Stimulated activated memory B cell treated with anti-CD40 and anti-IgM and Interleukin-4, amounts not matched to agents 10 μg/mL and 1 μg/mL and 100 μg/mL, for 72 hours (primary cell): Measurements from ENCODE around the gene UBE2K.
"Not testable (repeated sequence)": the region's sequence is repeated elsewhere in the genome, so short reads cannot be mapped to it uniquely, and the experiment has no call there.

ENCODE experiments used
- ATAC-seq: fragments of 150-1000 bp; cut with Tn5 transposase; 2 replicates; pipeline ENCODE4 v1.10.0; 2021
- H3K27ac Mint-ChIP-seq: one replicate; pipeline ENCODE4 v1.8.0; 2022; ENCODE audit warnings: mild to moderate bottlenecking, mixed read lengths
- H3K27me3 Mint-ChIP-seq: one replicate; pipeline ENCODE4 v1.8.0; 2022; ENCODE audit warnings: mixed read lengths
- H3K36me3 Mint-ChIP-seq: one replicate; pipeline ENCODE4 v1.8.0; 2022; ENCODE audit warnings: mixed read lengths
- H3K4me1 Mint-ChIP-seq: one replicate; pipeline ENCODE4 v1.8.0; 2022; ENCODE audit warnings: mixed read lengths
- H3K4me3 Mint-ChIP-seq: one replicate; pipeline ENCODE4 v1.8.0; 2022; ENCODE audit warnings: mild to moderate bottlenecking, moderate library complexity, mixed read lengths
- H3K9me3 Mint-ChIP-seq: one replicate; pipeline ENCODE4 v1.8.0; 2022; ENCODE audit warnings: mixed read lengths

The UBE2K gene

DNA sequence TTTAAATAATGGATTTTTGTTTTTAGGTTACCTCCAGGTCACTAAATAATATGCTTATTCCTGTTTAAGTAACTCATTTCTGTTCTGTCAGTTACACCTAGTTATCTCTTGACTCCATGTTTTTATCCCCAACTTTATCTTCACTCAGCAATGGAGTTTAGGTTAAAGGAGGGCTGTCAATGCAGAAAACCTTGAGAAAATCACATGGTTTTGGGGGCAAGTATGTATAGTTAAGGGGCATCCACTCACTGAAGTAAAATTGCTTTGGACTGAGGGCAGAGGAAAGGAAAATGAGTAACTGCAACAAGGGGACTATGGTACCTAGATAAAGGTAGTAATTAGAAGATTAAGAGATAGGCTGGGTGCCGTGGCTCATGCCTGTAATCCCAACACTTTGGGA lies 87.1 kb downstream of the UBE2K start:
- no peaks in the 10 kb centered on the region for H3K27me3 Mint-ChIP-seq
- no peak overlapping the region for H3K4me3 Mint-ChIP-seq
- no peaks in the 10 kb centered on the region for H3K9me3 Mint-ChIP-seq
- no peak overlapping the region for H3K27ac Mint-ChIP-seq
- peaks cover 6% of the 10 kb centered on the region for H3K36me3 Mint-ChIP-seq
- ATAC-seq: no peak
- no peaks in the 10 kb centered on the region for H3K4me1 Mint-ChIP-seq

DNA sequence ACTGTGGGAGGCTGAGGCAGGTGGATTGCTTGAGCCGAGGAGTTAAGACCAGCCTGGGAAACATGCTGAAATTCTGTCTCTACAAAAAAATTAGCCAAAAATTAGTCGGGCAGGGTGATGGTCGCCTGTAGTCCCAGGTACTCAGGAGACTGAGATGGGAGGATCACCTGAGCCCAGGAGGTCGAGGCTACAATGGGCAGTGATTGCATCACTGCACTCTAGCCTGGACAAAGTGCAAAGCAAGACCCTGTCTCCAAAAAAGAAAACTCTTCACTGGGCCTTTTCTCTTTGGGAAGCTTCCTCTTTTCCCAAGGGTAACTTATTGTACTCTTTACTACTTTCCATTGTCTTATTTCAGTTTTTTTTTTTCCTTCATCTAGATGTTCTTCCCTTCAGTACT lies 88.9 kb downstream of the UBE2K start:
- H3K9me3 Mint-ChIP-seq: no peaks in the 10 kb centered on the region
- H3K27ac Mint-ChIP-seq: no peak overlapping the region
- H3K36me3 Mint-ChIP-seq: no peaks in the 10 kb centered on the region
- no peaks in the 10 kb centered on the region for H3K27me3 Mint-ChIP-seq
- peaks cover 1% of the 10 kb centered on the region for H3K4me1 Mint-ChIP-seq
- ATAC-seq: no peak
- H3K4me3 Mint-ChIP-seq: no peak overlapping the region

DNA sequence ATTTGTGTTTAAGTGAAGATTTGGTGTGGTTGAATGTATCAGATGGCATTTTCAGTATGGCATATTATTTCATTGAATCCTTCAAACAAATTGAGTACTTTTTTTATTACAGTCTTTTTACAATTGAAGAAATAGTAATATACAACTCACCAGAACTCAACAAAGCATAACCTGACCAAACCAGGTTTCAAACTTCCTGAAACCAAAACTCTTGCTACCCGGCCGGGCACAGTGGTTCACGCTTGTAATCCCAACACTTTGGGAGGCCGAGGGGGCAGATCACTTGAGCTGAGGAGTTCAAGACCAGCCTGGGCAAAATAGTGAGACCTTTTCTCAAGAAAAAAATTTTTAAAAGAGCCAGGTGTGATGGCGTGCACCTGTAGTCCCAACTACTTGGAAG lies 94.2 kb downstream of the UBE2K start:
- no peak overlapping the region for H3K27ac Mint-ChIP-seq
- H3K27me3 Mint-ChIP-seq: no peaks in the 10 kb centered on the region
- peaks cover 2% of the 10 kb centered on the region for H3K9me3 Mint-ChIP-seq
- H3K4me3 Mint-ChIP-seq: no peak overlapping the region
- no peaks in the 10 kb centered on the region for H3K36me3 Mint-ChIP-seq
- H3K4me1 Mint-ChIP-seq: peaks cover 10% of the 10 kb centered on the region
- no peak for ATAC-seq

DNA sequence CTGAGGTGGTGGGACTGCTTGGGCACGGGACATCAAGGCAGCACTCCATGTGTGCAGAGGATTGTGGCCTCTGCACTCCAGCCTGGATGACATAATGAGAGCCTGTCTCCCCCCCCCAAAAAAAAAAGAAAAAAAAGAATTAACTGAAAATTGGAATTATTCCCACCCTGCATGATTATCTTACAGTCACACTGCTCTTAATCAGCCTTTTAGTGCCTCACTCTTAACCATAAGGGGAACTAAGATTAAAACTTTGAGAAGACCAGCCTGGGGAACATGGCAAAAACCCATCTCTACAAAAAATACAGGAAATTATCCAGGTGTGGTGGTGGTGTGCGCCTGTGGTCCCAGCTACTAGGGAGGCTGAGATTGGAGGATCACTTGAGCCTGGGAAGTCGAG lies 94.6 kb downstream of the UBE2K start:
- no peak for ATAC-seq
- Mint-ChIP-seq H3K9me3 (peaks cover 2% of the 10 kb centered on the region), H3K27ac (no peak overlapping the region)

DNA sequence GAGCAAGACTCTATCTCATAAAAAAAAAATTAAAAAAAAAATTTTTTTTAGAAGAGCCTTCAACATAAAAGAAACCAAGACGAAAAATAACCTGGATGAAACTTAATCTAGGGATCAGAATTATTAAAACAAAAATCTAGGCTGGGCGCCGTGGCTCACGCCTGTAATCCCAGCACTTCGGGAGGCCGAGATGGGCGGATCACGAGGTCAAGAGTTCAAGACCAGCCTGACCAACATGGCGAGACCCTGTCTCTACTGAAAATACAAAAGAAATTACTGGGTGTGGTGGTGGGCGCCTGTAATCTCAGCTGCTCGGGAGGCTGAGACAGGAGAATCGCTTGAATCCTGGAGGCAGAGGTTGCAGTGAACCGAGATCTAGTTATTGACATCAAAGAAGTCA lies 95.0 kb downstream of the UBE2K start:
- H3K27me3 Mint-ChIP-seq, H3K36me3 Mint-ChIP-seq, H3K4me3 Mint-ChIP-seq, H3K27ac Mint-ChIP-seq, ATAC-seq, H3K9me3 Mint-ChIP-seq: not testable (repeated sequence)
- peaks cover 10% of the 10 kb centered on the region for H3K4me1 Mint-ChIP-seq

More for the DNA sequence above, 94.6 kb downstream of the UBE2K start:
- Mint-ChIP-seq H3K4me1 (peaks cover 10% of the 10 kb centered on the region), H3K36me3 (no peaks in the 10 kb centered on the region), H3K27me3 (no peaks in the 10 kb centered on the region), H3K4me3 (no peak overlapping the region)

DNA sequence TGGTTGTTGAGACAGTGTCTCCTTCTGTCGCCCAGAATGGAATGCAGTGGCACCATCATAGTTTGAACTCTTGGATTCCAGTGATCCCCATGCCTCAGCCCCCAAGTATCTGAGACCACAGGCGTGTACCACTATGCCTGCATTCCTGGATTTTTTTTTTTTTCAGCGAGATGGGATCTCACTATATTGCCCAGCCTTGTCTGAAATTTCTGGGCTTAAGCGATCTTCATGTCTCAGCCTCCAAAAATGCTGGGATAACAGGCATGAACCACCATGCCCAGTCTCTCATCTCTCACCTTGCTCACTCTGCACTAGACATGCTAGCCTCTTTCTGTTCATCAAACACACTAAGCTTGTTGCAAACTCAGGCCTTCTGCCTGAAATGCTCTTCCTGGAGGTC lies 104.1 kb downstream of the UBE2K start:
- no peak for ATAC-seq
- Mint-ChIP-seq H3K4me3 (no peak overlapping the region), H3K27ac (no peak overlapping the region), H3K9me3 (no peaks in the 10 kb centered on the region), H3K36me3 (no peaks in the 10 kb centered on the region), H3K27me3 (no peaks in the 10 kb centered on the region), H3K4me1 (no peaks in the 10 kb centered on the region)

DNA sequence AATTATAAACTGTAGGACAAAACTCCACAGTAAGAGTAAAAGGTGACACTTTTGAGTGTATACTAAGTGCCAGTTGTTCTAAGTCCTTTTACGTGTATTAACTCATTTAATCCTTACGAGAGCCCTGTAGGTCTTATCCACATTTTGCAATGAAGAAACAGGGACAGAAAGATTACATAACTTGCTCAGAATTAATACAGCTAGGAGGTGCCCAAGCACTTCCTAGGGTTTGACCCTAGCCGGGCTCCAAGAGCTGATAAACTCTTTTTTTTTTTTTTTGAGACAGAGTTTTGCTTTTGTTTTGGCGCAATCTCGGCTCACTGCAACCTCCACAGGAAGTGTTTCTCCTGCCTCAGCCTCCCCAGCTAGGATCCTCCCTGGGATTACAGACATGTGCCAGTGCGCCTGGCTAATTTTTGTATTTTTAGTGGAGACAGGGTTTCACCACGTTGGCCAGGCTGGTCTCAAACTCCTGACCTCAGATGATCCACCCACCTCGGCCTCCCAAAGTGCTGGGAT lies 110.4 kb downstream of the UBE2K start:
- ATAC-seq: no peak
- Mint-ChIP-seq H3K27me3 (no peaks in the 10 kb centered on the region), H3K4me3 (no peak overlapping the region), H3K4me1 (peaks cover 8% of the 10 kb centered on the region), H3K27ac (no peak overlapping the region), H3K36me3 (peaks cover 5% of the 10 kb centered on the region), H3K9me3 (peaks cover 8% of the 10 kb centered on the region)

DNA sequence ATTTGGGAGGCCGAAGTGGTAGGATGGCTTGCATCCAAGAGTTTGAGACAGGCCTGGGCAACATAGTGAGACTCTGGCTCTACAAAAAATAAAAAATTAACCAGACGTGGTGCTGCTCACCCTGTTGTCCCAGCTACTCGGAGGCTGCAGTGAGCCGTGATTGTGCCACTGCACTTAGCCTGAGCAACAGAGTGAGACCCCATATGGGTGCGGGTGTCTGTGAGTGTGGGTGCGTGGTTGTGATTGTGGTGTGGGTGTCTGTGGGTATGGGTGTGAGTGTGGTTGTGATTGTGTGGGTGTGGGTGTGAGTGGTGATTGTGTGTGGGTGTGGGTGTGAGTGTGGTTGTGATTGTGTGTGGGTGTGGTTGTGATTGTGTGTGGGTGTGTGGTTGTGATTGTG lies 114.6 kb downstream of the UBE2K start:
- H3K27ac Mint-ChIP-seq: peak overlapping the region; percentile 78
- H3K4me1 Mint-ChIP-seq: peaks cover 16% of the 10 kb centered on the region
- H3K36me3 Mint-ChIP-seq: peaks cover 5% of the 10 kb centered on the region
- no peak for ATAC-seq
- H3K4me3 Mint-ChIP-seq: peak overlapping the region; percentile 68
- peaks cover 22% of the 10 kb centered on the region for H3K9me3 Mint-ChIP-seq
- no peaks in the 10 kb centered on the region for H3K27me3 Mint-ChIP-seq

DNA sequence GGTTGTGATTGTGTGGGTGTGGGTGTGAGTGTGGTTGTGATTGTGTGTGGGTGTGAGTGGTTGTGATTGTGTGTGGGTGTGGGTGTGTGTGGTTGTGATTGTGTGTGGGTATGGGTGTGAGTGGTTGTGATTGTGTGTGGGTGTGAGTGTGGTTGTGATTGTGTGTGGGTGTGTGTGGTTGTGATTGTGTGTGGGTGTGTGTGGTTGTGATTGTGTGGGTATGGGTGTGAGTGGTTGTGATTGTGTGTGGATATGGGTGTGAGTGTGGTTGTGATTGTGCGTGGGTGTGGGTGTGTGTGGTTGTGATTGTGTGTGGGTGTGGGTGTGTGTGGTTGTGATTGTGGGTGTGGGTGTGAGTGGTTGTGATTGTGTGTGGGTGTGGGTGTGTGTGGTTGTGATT lies 115.1 kb downstream of the UBE2K start:
- not testable (repeated sequence) for ATAC-seq, H3K27me3 Mint-ChIP-seq, H3K36me3 Mint-ChIP-seq
- H3K9me3 Mint-ChIP-seq: peaks cover 22% of the 10 kb centered on the region
- H3K4me1 Mint-ChIP-seq: peaks cover 16% of the 10 kb centered on the region
- H3K4me3 Mint-ChIP-seq: peak overlapping the region; percentile 50
- H3K27ac Mint-ChIP-seq: peak overlapping the region; percentile 78

DNA sequence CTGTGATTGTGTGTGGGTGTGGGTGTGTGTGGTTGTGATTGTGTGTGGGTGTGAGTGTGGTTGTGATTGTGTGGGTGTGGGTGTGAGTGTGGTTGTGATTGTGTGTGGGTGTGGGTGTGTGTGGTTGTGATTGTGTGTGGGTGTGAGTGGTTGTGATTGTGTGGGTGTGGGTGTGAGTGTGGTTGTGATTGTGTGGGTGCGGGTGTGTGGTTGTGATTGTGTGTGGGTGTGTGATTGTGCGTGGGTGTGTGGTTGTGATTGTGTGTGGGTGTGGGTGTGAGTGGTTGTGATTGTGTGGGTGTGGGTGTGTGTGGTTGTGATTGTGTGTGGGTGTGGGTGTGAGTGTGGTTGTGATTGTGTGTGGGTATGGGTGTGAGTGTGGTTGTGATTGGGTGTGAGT lies 115.8 kb downstream of the UBE2K start:
- not testable (repeated sequence) for H3K27me3 Mint-ChIP-seq, H3K4me3 Mint-ChIP-seq, H3K36me3 Mint-ChIP-seq, ATAC-seq
- peaks cover 16% of the 10 kb centered on the region for H3K4me1 Mint-ChIP-seq
- peak overlapping the region; percentile 53 for H3K27ac Mint-ChIP-seq
- H3K9me3 Mint-ChIP-seq: peaks cover 22% of the 10 kb centered on the region

DNA sequence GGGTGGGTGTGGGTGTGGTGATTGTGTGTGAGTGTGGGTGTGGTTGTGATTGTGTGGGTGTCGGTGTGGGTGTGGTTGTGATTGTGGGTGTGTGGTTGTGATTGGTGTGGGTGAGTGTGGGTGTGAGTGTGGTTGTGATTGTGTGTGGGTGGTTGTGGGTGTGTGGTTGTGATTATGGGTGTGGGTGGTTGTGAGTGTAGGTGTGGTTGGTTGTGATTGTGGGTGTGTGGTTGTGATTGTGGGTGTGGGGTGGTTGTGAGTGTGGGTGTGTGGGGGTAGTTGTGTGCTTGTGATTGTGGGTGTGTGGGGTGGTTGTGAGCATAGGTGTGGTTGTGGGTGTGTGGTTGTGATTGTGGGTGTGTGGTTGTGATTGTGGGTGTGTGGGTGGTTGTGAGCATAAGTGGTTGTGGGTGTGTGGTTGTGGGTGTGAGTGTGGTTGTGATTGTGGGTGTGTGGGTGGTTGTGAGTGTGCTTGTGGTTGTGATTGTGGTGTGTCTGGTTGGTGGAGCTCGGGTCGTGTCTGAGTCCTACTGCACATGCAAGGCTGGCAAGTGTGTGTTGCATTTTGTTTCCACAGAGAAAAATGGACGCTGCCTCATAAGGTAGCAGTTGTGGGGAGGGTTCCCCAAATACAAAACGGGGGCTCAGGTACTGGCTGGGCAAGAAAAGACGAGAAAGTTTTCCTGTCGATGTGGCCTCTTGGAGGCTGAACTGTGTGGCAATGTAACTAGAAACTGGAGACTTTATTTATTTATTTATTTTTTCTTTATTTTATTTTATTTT lies 116.7 kb downstream of the UBE2K start:
- Mint-ChIP-seq H3K4me3 (peak overlapping the region; percentile 12), H3K27ac (peak overlapping the region; percentile 53), H3K27me3 (no peaks in the 10 kb centered on the region), H3K36me3 (peaks cover 5% of the 10 kb centered on the region), H3K9me3 (peaks cover 22% of the 10 kb centered on the region), H3K4me1 (peaks cover 16% of the 10 kb centered on the region)
- ATAC-seq: no peak

DNA sequence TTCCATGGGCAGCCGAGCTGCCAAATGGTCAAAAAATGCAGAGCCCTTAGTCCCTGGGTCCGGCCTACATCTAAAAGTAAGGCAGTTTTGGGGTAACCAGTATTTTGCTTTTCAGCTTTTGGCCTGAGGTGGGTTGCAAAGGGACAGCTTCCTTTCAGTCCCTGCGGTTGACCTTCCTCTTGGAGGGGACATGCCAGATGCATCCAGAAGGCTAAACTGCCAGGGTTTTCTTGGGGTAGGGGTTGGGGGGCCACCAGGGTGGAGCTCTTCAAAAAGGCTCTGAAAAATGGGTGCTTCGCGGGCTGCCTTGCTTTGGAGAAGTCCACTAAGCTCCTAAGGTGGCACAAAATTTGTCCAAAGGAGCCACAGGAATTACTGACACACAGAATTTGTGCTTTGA lies 120.7 kb downstream of the UBE2K start:
- Mint-ChIP-seq H3K27me3 (no peaks in the 10 kb centered on the region), H3K4me3 (no peak overlapping the region), H3K4me1 (peaks cover 8% of the 10 kb centered on the region), H3K36me3 (peaks cover 12% of the 10 kb centered on the region), H3K27ac (peak overlapping the region; percentile 32), H3K9me3 (peaks cover 12% of the 10 kb centered on the region)
- no peak for ATAC-seq

DNA sequence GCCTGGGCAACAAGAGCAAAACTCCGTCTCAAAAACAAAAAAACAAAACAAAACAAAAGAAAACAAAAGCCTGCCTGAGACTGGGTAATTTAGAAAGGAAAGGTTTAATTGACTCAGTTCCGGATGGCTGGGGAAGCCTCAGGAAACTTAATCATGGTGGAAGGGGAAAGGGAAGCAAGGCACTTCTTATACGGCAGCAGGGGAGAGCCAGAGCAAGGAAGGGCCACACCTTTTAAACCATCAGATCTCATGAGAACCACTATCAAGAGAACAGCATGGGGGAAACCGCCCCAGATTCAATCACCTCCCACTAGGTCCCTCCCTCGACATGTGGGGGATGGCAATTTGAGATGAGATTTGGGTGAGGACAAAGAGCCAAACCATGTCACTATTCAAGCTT lies 122.2 kb downstream of the UBE2K start:
- no peak for ATAC-seq
- Mint-ChIP-seq H3K36me3 (peaks cover 16% of the 10 kb centered on the region), H3K4me1 (no peaks in the 10 kb centered on the region), H3K27me3 (no peaks in the 10 kb centered on the region), H3K9me3 (no peaks in the 10 kb centered on the region), H3K4me3 (no peak overlapping the region), H3K27ac (no peak overlapping the region)

DNA sequence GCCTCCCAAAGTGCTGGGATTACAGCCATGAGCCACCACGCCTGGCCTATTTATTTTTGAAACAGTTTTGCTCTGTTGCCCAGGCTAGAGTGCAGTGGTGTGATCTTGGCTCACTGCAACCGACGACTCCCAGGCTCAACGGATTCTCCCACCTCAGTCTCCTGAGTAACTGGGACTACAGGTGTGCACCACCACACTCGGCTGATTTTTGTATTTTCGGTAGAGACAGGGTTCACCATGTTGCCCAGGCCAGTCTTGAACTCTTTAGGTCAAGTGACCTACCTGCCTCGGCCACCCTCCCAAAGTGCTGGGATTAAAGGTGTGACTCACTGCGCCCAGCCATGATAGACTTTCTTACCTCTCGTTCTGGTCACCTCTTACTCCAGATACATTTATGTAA lies 124.0 kb downstream of the UBE2K start:
- peaks cover 16% of the 10 kb centered on the region for H3K36me3 Mint-ChIP-seq
- no peak overlapping the region for H3K4me3 Mint-ChIP-seq
- H3K9me3 Mint-ChIP-seq: no peaks in the 10 kb centered on the region
- no peaks in the 10 kb centered on the region for H3K27me3 Mint-ChIP-seq
- H3K27ac Mint-ChIP-seq: no peak overlapping the region
- no peaks in the 10 kb centered on the region for H3K4me1 Mint-ChIP-seq
- ATAC-seq: no peak

DNA sequence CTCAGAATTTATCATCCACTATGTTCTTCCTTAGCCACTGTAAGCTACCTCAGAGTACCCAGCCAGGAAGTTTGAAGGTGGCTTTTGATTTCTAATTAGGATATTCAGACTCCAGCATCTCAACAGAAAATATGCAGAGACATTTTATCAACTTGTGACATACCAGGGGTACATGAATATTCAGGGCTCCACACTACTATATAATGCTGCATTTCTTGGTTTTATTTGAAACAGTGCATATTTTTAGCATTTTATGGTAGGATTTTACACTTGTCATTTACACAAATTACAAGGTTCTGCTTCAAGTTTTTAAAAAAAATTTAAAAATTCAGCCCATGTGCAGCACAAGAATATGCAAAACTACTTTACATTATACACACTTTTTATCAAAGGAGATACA lies 124.7 kb downstream of the UBE2K start:
- H3K27ac Mint-ChIP-seq: no peak overlapping the region
- H3K36me3 Mint-ChIP-seq: peaks cover 18% of the 10 kb centered on the region
- no peak for ATAC-seq
- H3K4me1 Mint-ChIP-seq: no peaks in the 10 kb centered on the region
- H3K27me3 Mint-ChIP-seq: no peaks in the 10 kb centered on the region
- no peak overlapping the region for H3K4me3 Mint-ChIP-seq
- no peaks in the 10 kb centered on the region for H3K9me3 Mint-ChIP-seq

DNA sequence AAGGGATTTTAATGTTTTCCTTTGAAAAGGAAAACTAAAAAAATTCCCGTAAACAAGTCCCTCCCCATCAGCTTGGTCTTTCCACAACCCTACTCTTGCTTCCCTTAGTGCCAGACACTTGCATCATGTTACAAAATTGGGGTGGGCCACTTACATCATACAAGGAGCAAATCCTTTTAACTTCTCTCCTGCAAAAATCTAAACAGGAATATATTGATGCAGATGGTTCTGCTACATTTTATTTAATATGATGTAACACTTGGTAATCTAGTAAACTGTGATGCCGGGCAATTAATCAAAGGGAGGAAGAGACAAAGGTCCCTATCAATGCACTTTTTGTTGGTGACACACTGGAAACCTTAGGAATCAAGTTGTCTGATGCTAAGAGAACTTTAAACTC lies 125.3 kb downstream of the UBE2K start:
- H3K27me3 Mint-ChIP-seq: no peaks in the 10 kb centered on the region
- H3K4me1 Mint-ChIP-seq: no peaks in the 10 kb centered on the region
- no peak overlapping the region for H3K4me3 Mint-ChIP-seq
- H3K27ac Mint-ChIP-seq: no peak overlapping the region
- H3K9me3 Mint-ChIP-seq: no peaks in the 10 kb centered on the region
- ATAC-seq: no peak
- peaks cover 22% of the 10 kb centered on the region for H3K36me3 Mint-ChIP-seq
